HG02870 (cell line): ENCODE measurements around the gene RNF151.

ENCODE experiments used
- ATAC-seq: cut with Tn5 transposase; IDR thresholded peaks from one replicate; pipeline ENCODE4 v1.9.1; 2021; ENCODE audit warnings: mild to moderate bottlenecking, moderate library complexity; ENCODE audit not compliant: unreplicated experiment

The RNF151 gene

DNA sequence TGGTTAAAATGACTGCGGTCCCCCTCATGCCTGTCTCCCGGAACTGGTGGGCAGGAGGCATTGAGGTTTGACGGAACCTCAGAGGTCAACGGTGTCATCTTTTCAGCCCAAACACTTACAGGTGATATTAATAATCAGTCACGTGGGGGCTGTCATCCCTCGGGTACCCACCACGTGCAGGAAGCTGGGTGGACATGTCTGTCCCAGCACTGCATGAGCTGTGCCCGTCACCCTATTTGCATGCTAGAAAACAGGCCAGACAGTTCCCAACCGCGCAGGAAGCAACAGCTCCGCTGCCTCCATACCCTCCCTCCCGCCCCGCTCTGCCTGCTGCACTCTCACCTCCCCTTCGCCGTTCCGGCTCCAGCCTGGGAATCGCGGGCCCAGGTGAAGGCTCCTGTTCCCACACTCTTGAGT, 24.5 kb downstream of the RNF151 start:
- ATAC-seq, result no peak

DNA sequence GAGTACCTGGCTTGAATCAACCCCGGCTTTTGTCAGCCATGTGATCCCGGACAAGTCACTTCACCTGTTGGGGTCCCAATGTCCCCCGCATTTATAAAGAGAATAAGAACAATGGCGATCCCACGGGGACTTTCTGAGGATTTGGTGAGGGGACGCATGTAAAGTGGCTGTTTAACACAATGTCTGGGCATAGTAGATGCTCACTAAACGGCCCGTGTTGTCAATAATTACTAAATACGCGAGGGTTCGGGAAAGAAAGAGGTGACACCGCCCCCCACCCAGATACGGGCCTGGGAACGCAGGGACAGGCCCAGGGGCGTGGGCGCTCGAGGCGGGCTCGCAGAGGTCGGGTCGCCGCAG, 24.9 kb downstream of the RNF151 start:
- no peak for ATAC-seq

DNA sequence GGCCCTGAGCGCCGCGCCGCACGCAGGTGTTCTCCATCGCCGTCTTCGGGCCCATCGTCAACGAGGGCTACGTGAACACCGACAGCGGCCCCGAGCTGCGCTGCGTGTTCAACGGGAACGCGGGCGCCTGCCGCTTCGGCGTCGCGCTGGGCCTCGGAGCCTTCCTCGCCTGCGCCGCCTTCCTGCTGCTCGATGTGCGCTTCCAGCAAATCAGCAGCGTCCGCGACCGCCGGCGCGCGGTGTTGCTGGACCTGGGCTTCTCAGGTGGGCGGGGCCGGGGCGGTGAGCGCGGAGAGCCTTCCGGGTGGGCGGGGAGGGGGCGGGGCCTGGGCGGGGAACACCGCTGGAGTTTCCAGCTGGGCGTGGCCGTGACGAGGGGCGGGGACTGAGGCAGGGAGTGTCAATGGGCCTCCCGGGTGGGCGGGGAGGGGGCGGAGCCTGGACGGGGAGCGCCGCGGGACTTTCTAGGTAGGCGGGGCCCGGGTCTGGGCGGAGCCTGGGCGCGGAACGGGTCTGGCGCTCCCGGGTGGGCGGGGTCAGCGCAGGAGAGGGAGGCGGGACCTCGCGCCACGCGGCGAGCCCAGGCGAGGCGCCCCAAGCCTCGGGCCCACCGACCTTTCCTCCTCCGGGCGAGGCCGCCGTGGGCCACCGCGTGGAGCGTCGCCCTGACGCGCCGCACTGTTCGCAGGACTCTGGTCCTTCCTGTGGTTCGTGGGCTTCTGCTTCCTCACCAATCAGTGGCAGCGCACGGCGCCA, 25.5 kb downstream of the RNF151 start:
- ATAC-seq, result no peak

DNA sequence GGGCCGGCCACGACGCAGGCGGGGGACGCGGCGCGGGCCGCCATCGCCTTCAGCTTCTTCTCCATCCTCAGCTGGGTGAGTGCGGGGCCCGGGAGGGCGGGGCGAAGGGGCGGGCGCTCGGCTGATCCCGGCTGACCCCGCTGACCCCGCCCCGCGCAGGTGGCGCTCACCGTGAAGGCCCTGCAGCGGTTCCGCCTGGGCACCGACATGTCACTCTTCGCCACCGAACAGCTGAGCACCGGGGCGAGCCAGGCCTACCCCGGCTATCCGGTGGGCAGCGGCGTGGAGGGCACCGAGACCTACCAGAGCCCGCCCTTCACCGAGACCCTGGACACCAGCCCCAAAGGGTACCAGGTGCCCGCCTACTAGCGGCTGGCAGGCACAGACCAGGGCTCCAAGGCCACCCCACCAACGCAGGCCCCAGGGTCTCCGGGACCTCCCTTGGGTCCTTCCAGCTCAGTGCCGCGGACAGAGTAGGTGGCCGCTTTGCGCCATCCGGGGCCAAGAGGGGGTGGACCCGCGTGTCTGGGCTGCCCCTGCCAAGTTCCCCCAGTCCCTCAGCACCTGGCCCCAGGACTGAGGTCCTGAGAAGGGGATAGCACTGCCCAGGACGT, 26.2 kb downstream of the RNF151 start:
- ATAC-seq, result no peak

DNA sequence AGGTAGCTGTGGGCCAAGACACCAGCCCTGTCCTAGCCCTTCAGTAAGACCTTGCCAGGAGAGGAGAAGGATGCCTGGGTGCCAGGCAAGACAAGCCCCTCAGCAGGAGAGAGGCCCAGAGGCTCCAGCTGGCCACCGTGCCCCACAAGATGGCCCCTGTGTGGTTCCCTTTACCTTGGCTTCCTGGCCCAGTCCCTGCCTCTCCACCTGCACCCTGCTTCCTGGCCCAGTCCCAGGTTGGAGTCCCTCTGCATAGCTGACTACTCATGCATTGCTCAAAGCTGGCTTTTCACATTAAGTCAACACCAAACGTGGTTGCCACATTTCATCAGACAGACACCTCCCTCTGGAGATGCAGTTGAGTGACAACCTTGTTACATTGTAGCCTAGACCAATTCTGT, 27.1 kb downstream of the RNF151 start:
- ATAC-seq, result no peak

DNA sequence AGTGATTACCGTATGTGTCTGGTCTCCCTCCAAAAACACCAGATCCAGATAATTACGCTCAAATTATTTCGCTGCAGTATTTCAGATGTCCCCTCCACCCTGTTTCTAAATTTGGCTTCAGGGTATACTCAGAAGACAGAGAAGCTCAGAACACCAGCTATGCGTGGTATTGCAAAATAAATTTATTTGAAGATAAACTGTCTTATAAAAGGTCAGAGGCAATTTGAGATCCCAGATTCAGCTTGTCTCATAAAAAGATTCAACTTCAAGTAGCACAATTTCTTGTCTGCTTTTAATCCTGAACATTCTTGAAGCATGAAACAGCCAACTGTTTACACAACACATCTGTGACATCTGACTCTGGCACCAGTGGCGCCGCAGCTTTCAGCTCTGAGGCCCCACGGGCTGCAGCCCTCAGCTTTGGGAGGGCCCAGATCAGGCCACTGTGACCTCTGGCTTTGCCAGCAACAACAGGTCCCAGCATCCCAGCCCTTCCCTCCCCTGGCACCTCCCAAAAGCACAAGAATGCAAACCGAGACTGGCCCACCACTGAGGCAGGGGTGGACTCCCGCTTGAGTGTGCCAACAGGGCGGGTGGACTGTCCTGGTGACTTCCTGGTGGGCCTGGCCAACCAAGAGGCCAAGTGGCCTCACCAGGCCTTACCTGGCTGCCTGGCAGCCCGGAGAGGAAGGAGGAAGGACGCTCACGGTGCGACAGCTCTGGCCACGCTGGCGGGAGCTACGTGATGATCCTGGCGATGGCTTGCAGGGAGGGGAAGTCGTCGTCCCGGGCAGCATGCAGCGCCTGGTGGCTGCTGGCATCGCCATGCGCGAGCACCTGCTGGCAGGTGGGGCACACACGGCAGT, 31.1 kb downstream of the RNF151 start:
- ATAC-seq, result no peak

DNA sequence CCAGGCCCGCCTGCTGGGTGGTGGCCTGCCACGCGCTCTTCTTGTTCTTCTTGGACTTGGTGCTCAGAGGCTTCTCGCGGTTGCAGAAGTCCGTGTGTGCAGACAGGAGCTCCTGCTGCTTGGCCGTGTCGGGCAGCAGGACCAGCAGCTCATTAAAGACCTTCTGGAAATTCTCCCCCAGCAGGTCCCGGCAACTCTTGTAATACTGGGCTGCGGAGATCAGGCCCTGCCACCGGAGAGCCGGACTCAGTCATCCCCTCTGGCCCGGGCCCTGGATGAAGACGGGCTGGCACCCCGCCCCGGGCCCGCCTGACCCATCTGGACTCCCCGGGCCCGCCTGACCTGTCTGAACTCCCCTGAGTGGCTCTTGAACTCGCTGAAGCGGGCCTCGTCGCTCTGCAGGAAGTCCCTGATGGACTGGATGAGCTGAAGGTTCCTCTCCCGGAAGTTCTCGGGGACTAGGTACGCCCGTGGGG, 31.7 kb downstream of the RNF151 start:
- ATAC-seq, result no peak

DNA sequence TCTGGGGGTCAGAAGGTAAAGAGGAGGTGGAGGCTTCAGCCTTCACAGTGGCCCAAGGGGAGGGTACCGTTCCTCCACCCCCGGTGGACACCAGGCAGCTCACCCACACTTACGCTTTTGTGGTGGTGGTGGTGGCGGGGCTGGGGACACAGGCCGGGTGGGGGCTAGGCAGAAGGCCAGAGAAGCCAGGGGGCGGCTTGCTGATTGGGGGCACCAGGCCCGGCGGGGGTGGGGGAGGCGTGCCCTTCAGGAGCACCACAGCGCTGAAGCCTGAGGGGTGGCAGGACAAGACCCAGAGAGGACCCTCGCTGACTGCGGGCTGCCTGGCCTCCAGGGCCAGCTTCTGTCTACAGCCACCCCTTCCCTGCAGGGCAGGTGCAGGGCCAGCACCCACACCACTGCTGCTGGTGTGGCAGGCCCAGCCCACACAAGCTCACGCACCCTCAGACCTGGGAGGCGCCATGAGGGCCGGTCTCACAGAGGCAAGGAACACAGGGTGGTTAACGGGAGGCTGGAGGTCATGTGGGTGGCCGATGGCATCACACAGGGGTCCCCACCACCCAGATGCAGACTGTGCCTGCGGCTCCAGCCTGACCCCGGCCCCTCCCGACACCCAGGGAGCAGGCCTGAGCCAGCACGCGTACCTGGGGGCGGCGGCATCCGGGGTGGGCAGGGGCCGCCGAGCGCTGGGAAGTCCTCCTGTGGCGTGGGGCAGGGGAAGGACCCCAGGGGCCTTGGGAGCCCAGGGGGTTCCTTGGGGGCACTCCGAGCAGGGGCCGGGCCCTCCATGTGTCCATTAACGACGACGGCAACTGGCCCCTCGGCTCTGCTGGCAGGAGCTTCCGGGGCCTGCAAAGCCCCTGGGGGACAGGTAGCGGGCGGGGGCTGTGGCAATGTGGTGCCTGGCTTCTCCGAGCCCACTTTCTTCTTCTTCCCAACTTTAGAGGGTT, 32.5 kb downstream of the RNF151 start:
- ATAC-seq, result no peak

DNA sequence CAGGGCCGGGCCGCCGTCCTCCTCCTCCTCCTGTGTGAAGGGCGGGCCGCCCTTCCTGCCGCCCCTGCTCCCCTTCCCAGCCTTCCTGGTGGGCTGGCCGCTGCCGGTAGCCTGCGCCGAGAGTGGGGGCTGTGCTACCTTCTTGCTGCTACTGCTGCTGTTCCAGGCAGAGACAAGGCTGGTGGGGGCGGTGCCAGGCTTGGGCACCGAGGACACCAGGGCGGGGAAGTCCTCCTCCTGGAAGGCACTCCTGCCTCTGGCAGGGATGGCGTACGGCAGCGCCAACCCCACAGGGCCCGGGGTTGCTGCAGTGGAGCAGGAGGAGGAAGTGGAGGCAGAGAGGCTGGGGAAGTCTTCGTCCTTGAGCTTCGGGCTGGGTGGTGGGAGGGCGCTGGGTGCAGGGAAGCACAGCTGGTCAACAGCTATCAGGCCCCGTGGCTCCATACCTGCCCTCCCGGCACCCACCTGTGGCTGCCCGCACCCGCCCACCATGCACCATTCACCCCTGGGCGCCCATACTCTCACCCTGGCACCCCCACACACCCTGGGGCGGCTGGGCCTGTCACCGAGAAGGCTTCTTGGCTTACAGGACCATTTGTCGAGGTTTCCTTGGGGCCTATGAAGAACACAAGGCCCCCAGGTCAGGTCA, 33.3 kb downstream of the RNF151 start:
- ATAC-seq, result no peak

DNA sequence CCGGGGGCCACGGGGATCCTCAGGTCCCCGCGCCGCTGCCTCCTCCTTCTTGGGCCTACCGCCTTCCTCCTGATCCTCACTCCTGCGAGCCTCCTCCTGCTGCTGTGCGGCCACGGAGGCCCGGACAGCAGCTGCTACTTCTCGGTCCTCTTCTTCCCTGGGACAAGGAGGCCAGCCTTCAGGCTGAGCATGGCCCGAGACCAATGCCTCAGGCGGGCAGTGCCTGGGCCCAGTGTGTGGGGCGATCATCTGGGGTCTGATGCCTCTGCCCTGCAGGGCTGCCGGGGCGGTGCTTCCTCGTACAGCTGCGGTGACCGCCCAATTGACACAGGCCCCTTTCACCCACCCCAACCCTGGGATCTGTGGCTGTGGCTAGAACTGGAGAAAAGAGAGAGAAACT, 34.4 kb downstream of the RNF151 start:
- ATAC-seq, result no peak

DNA sequence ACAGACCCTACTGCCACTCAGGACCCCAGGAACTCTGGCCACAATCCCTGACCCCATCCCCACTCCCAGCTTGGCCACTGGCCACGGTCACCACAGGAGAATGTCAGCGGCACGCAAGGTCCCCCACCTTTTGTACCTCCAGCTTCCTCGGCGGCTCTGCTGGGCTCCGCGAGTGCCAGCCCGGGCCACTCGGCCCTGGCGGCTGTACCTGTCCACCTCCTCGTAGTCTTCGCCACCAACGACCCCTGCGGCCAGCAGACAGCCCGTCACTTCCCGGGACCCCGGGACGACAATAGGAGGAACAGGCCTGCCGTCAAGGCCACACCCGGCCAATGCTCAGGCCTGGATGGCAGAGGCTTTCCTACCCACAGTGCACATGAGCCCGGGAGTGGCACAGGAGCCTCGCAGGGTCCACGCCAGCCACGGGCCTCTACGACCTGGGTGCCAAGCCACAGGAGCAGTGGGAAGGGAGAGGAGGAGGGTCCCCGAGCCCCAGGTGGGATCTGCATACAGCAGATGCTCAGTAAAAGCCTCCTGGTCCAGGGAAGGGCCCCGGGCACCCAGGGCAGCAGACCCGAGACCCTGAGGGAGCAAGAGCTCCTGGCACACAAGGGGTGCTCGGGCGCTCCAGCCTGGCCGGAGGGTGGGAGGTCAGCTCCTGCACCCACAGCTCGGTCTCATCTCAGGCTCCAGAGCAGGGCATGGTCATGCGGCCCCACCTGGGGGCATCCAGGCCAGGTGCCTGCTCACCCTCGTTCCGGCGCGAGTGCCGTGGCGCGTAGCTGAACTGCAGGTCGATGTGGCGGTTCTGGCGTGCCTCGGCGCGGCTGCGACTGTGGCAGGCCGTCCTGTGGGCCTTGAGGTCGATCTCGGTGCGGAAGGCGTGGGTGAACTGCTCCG, 35.0 kb downstream of the RNF151 start:
- ATAC-seq, result no peak

DNA sequence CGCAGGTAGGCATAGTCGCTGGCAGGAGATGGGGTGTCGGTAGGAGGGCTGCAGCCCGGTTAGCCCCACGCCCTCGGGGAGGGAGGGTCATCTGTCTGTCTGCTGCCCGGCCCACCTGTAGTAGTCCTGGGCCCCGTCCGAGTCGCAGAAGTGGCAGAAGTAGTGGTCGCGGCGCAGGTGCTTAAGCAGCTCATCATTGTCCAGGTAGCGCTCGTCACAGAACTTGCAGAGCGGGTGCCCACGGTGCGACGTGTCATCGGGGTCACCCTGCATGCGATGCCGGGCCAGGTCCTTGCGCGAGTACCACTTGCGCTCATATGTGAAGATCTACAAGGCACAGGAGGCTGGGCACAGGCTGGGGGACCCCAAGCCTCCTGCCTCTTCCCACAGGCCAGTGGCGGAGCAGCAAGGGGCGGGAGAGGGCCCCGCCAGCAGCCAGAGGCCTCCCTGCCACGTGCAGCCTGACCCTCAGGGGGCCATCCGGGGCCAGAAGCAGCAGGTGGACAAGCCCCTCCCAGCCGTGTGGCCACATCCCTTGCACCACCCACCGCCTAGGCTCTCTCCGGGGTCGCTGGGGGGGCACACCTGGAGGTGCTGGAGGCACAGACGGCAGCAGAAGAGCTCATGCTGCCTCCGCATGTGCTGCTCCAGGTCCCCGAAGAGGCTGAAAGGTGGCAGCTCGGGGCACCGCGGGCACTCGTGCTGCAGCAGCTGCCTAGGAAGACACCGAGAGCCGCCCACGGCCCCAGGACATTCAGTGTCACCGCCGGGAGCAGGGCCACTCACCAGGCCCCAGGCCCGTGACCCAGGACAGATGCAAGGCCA, 36.0 kb downstream of the RNF151 start:
- no peak for ATAC-seq

DNA sequence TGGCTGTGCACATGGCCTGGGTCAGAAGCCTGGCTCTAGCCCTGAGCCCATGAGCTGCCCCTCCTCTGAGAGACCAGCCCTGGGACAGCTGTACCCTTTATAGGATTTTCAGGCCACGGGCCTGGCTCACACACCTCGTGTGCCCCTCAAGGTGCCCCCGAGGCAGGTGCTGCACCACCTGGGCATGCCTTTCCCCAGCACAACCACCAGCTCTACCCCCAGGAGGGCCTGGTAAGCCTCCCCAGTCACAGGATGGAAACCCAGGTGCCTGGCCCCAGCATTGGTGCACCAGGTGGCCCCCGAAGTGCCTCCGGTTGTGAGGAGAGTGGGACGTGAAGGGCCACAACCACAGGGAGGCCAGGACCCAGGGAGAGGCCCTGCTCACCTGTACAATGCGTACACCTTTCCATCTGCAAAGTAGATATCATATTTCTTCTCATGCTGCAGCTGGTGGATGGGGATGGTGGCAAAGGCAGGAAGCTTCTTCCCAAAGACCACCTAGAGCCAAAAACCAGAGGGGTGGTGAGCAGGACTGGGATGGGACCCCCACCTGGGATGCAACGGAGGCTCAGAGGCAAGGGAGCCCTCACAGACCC, 36.7 kb downstream of the RNF151 start:
- ATAC-seq, result no peak

DNA sequence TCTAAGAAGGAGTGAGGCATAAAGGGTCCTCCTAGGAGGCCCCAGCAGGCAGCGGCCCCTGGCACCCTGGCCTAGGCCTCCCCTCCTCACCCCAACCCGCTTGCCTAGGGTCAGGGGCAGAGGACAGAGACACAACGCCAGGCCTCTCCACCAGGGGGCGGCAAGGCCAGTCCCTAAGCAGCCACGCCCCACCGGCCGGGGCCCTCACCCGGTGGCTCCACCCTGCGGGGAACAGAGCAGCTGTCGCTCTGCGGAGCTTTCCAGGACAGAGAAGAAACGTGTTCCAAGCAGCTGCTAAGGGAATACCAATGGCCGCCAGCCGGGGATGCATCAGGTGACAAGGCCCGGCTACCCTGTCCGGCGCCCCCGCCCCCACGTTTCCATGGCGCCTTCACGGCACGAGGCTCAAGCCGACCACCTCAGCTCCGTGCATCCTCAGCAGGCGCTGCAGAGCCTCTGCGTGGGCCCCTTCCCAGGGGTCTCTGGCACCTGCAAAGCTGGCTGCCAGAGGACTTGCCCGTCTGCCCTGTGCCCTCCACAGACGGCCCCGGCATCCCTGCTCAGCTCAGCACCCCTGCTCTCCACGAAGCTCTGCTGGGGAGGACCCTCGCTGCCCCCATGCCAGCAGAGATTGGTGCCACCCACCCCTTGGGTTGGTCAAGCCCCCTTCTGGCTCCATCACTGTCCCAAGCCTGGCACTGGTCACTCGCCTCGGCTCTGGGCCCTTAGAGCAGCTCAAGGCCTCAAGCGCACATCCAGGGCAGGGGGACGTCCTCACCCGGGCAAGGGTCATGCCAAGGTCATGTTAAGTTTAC, 37.4 kb downstream of the RNF151 start:
- ATAC-seq, result peak; percentile 54

DNA sequence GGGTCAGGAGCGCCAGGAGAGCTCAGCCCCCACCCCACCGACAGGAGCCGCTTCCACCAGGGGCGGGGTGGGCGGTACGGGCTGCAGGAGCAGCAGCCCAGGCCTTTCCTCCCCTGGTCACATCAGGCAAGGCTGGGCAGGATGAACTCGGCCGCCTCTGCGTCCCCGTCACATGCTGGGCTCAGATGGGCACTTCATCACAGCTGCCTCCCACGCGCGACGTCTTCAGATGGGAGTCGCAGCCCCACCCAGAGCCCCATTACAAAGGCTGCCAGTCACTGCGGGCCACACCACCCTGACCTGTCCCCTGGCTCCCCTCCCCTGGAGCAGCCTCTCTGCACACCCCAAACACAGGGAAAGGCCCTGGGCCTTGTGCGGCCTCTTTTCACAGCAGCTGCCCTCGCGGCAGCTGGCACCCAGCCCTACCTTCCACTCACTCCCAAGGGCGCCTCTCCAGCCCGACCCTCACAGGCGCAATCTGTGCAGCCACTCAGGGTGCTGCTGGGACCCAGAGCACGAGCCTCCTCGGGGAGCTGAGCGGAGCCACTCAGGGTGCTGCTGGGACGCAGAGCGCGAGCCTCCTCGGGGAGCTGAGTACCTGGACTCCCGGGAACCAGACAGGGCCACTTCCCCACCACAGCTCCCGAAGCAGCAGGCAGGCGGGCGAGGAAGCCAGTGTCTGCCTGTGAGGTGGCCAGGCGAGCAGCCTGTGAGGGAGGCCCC, 38.3 kb downstream of the RNF151 start:
- no peak for ATAC-seq

DNA sequence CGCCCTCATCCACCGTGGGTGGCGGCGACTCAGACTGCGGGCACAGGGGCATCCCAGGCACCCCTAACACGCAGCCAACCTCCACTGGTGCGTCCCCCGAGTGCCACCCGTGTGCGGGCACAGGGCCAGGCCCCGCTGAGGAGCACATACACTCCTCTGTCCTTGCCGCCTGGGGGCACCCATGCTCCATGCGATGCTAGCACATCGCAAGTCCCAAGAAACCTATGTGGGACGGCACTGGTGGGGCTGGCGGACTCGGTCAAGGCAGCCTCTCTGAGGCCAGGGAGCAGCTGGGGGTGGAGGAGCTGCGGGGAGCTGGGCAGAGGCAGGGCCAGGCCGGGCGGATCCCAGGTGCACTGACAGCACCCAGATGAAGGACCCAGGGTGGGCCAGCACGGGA, 39.0 kb downstream of the RNF151 start:
- no peak for ATAC-seq
